IMR-90 (cell line): ENCODE measurements around the gene HAGHL. TPM values are rescaled to one million over a fixed set of nuclear protein-coding genes. Genes with fewer than 3 reads are reported as not detected.

Experiments
- ATAC-seq: fragments of 200-7000 bp; cut with Tn5 transposase; 2 replicates; pipeline ENCODE4 v1.9.1; 2020; ENCODE audit warnings: low read depth, mild to moderate bottlenecking, moderate library complexity
- BruUV-seq: library from RNA; stranded (reverse); fragments of 400-500 nt; replicated peaks from 2 replicates; lab custom pipeline; 2021; lab: Mats Ljungman, UMichigan
- CTCF ChIA-PET: fragments of 300-600 bp; formaldehyde crosslinking; extraction: SDS; loops from one replicate; lab custom pipeline; 2021; ENCODE audit warnings: antibody characterized with exemption; lab: Yijun Ruan, JAX
- POLR2A ChIA-PET: fragments of 300-600 bp; sonication (Branson Sonifier 250); formaldehyde crosslinking; loops from one replicate; lab custom pipeline; 2022; ENCODE audit warnings: antibody characterized with exemption; ENCODE audit not compliant: unreplicated experiment; lab: Charles Lee
- DNase-seq: peaks from one replicate; pipeline ENCODE4 v3.0.0; 2013
- H2AFZ ChIP-seq: replicated peaks from 2 replicates; pipeline ENCODE3; 2013; ENCODE audit warnings: low read length, mild to moderate bottlenecking; ENCODE audit not compliant: poor library complexity
- H2AK5ac ChIP-seq: 2 replicates; pipeline ENCODE4 v1.6.1; 2013; ENCODE audit warnings: low read depth, low read length, inconsistent platforms
- H2AK9ac ChIP-seq: replicated peaks from 2 replicates; pipeline ENCODE3; 2013; ENCODE audit warnings: mild to moderate bottlenecking, low read depth, low read length, moderate library complexity; ENCODE audit not compliant: poor library complexity
- H2BK120ac ChIP-seq: 2 replicates; pipeline ENCODE4 v1.6.1; 2013; ENCODE audit warnings: low read depth, low read length, inconsistent platforms
- H2BK15ac ChIP-seq: 3 replicates; pipeline ENCODE4 v1.6.1; 2013; ENCODE audit warnings: low read depth, low read length, inconsistent platforms
- H2BK20ac ChIP-seq: 2 replicates; pipeline ENCODE4 v1.6.1; 2013; ENCODE audit warnings: low read depth, mild to moderate bottlenecking, inconsistent platforms, low read length, moderate library complexity
- H2BK5ac ChIP-seq: 2 replicates; pipeline ENCODE4 v1.6.1; 2013; ENCODE audit warnings: mild to moderate bottlenecking, low read depth, low read length, inconsistent platforms; ENCODE audit not compliant: poor library complexity, severe bottlenecking
- H3K14ac ChIP-seq: replicated peaks from 2 replicates; pipeline ENCODE4 v1.6.1; 2013; ENCODE audit warnings: low read depth, low read length, inconsistent platforms
- H3K18ac ChIP-seq: 2 replicates; pipeline ENCODE4 v1.6.1; 2013; ENCODE audit warnings: low read depth, low read length, control low read depth
- H3K23ac ChIP-seq: 2 replicates; pipeline ENCODE4 v1.6.1; 2013; ENCODE audit warnings: low read depth, low read length, inconsistent platforms
- H3K27ac ChIP-seq: 2 replicates; pipeline ENCODE4 v1.5.1; 2013; ENCODE audit warnings: mild to moderate bottlenecking, control low read depth, low read length; ENCODE audit not compliant: insufficient read depth
- H3K27me3 ChIP-seq: 2 replicates; pipeline ENCODE4 v1.6.1; 2013; ENCODE audit warnings: low read length; ENCODE audit not compliant: control insufficient read depth, insufficient read depth
- H3K36me3 ChIP-seq: 2 replicates; pipeline ENCODE4 v1.6.1; 2013; ENCODE audit warnings: low read length, mixed read lengths; ENCODE audit not compliant: control insufficient read depth, insufficient read depth
- H3K4ac ChIP-seq: 2 replicates; pipeline ENCODE4 v1.6.1; 2013; ENCODE audit warnings: low read depth, low read length, inconsistent platforms
- H3K4me1 ChIP-seq: 2 replicates; pipeline ENCODE4 v1.6.1; 2013; ENCODE audit warnings: low read length, mixed read lengths; ENCODE audit not compliant: control insufficient read depth, insufficient read depth
- H3K4me2 ChIP-seq: 2 replicates; pipeline ENCODE4 v1.6.1; 2013; ENCODE audit warnings: low read depth, mild to moderate bottlenecking, control low read depth, low read length, moderate library complexity
- H3K4me3 ChIP-seq: 2 replicates; pipeline ENCODE4 v1.5.1; 2013; ENCODE audit warnings: low read depth, mild to moderate bottlenecking, control low read depth, low read length, moderate library complexity; ENCODE audit not compliant: insufficient read depth
- H3K56ac ChIP-seq: 2 replicates; pipeline ENCODE4 v1.6.1; 2013; ENCODE audit warnings: low read length, inconsistent platforms; ENCODE audit not compliant: insufficient read depth; ENCODE audit errors: extremely low read depth
- H3K79me1 ChIP-seq, 2 experiments: 2 replicates each; pipeline ENCODE4 v1.6.1; 2013; ENCODE audit warnings: low read length in 2 of 2, inconsistent platforms in 1 of 2, low read depth in 1 of 2
- H3K9ac ChIP-seq: 2 replicates; pipeline ENCODE4 v1.6.1; 2013; ENCODE audit warnings: low read depth, low read length, control low read depth
- H3K9me1 ChIP-seq: 2 replicates; pipeline ENCODE4 v1.6.1; 2013; ENCODE audit warnings: low read length, inconsistent platforms; ENCODE audit not compliant: insufficient read depth
- H3K9me3 ChIP-seq: 2 replicates; pipeline ENCODE4 v1.6.1; 2013; ENCODE audit warnings: low read length; ENCODE audit not compliant: control insufficient read depth, insufficient read depth
- H4K20me1 ChIP-seq: 2 replicates; pipeline ENCODE4 v1.6.1; 2013; ENCODE audit warnings: low read length, inconsistent platforms; ENCODE audit not compliant: insufficient read depth
- H4K5ac ChIP-seq: 2 replicates; pipeline ENCODE4 v1.6.1; 2013; ENCODE audit warnings: mild to moderate bottlenecking, low read depth, low read length, control low read depth
- H4K8ac ChIP-seq, 2 experiments: 2 replicates each; pipeline ENCODE4 v1.6.1; 2013; ENCODE audit warnings: low read depth in 2 of 2, low read length in 2 of 2, control low read depth in 1 of 2, inconsistent platforms in 1 of 2
- H4K91ac ChIP-seq: 2 replicates; pipeline ENCODE4 v1.6.1; 2013; ENCODE audit warnings: low read depth, low read length, inconsistent platforms; ENCODE audit not compliant: insufficient read depth
- FOS ChIP-seq: fragments of 150-350 bp; IDR thresholded peaks from 2 replicates; pipeline ENCODE4 v1.6.1; 2016; ENCODE audit warnings: low read depth, low read length
- SMC3 ChIP-seq: fragments of 150-350 bp; IDR thresholded peaks from 2 replicates; pipeline ENCODE4 v1.6.1; 2016; ENCODE audit warnings: low read depth, mild to moderate bottlenecking, antibody characterized with exemption, low read length, moderate library complexity
- WGBS, 2 experiments: methylation state at CpG; one replicate each; pipeline versions ENCODE4 v1.1.5 to v1.1.7; 2013; ENCODE audit warnings: missing lambda C conversion rate in 2 of 2; ENCODE audit not compliant: insufficient read length in 1 of 2; ENCODE audit errors: extremely low coverage in 2 of 2; 5-methylcytosine and 5-hydroxymethylcytosine counted together
- dilution Hi-C: fragments of 300-500 bp; cut with HindIII; formaldehyde crosslinking; loops from one replicate; pipeline ENCODE4 v1.14.3; 2018; ENCODE audit warnings: low sequenced_read_pairs; ENCODE audit not compliant: unreplicated experiment
- in situ Hi-C: fragments of 300-500 bp; cut with MboI; formaldehyde crosslinking; loops from 3 replicates; pipeline ENCODE4 v1.14.3; 2019; ENCODE audit warnings: low sequenced_read_pairs, inconsistent platforms, mixed read lengths
- intact Hi-C: fragments of 100-400 bp; cut with micrococcal nuclease; formaldehyde crosslinking; loops from 2 replicates; pipeline ENCODE4 v1.10.0; 2022
- polyA plus RNA-seq, 3 experiments: library from polyadenylated mRNA; depleted of rRNA; stranded (reverse); fragments of >200 nt; gene quantifications; 2 replicates each; pipeline ENCODE4 v1.2.3, GENCODE V29; 2012; ENCODE audit warnings: low replicate concordance in 1 of 3
- total RNA-seq: library from RNA; depleted of rRNA; stranded (reverse); fragments of >200 nt; gene quantifications from 2 replicates; pipeline ENCODE4 v1.2.3, GENCODE V29; 2012
- TF ChIP-seq, protein P1 (sequence below): fragments of 150-350 bp; IDR thresholded peaks from 2 replicates; pipeline ENCODE4 v1.6.1; 2017; ENCODE audit warnings: mild to moderate bottlenecking, antibody characterized with exemption, low read length, low read depth

The HAGHL gene
- total and polyA plus RNA-seq, 2 of the 4 experiments (the other 2 are of a cell fraction) = 3.0 to 12.5 TPM

DNA sequence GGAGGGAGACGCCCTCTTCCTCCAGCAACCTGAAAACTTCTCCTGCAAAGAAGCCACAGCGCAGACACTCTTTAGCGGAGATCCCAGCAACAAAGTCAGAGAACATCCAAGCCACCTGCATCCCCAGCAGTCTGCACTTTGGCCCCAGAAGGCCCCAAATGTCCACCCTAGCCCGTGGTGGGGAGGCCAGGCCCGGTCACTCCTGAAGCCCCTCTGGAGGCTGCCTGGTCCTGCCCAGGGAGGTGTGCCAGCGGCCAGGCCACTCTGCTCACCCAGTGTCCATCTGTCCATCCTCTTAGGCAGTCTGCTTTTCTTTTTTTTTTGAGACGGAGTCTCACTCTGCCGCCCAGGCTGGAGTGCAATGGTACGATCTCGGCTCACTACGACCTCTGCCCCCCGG lies 5.4 kb downstream of the HAGHL start (continued):
- TF ChIP-seq, protein P1, sequence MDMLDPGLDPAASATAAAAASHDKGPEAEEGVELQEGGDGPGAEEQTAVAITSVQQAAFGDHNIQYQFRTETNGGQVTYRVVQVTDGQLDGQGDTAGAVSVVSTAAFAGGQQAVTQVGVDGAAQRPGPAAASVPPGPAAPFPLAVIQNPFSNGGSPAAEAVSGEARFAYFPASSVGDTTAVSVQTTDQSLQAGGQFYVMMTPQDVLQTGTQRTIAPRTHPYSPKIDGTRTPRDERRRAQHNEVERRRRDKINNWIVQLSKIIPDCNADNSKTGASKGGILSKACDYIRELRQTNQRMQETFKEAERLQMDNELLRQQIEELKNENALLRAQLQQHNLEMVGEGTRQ = no peak

DNA sequence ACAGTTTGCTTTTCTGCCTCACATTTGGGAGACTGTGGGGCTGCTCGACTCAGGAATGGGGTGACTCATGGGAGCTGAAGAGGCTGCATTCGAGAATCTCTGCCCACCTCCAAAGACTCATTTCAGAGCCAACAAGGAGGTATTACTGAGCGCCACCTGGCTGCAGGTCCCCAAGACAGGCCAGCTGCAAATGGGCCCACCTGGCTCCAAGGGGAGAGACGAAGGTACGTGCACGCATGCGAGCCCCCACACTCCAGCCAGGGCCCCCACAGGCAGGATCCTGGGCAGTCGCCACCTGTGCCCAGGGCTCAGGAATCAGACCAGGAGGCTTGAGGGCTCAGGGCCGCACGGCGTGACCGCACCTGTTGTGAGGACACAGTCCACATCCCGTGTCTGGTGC lies 6.0 kb downstream of the HAGHL start:
- ATAC-seq (no peak), DNase-seq (peak; percentile 21)
- Histone ChIP-seq H3K18ac (no peak overlapping the region), H2AK5ac (no peak overlapping the region), H3K4me1 (peaks cover 3% of the 10 kb centered on the region), H3K9me1 (no peaks in the 10 kb centered on the region), H2AK9ac (peak overlapping the region; percentile 42), H2AFZ (no peak overlapping the region), H3K27ac (no peak overlapping the region), H4K5ac (no peak overlapping the region), H2BK5ac (no peak overlapping the region), H3K9me3 (no peaks in the 10 kb centered on the region), H3K4me3 (no peak overlapping the region), H3K9ac (no peak overlapping the region), H3K14ac (no peak overlapping the region), H2BK120ac (no peak overlapping the region), H2BK15ac (no peak overlapping the region), H3K4me2 (no peak overlapping the region), H3K4ac (no peak overlapping the region), H2BK20ac (no peak overlapping the region), H3K23ac (no peak overlapping the region), H4K91ac (no peak overlapping the region), H3K79me1 (peaks cover 0 to 4% of the 10 kb centered on the region in 2 experiments; a peak in 1 of 4 replicates), H3K27me3 (no peaks in the 10 kb centered on the region), H3K56ac (no peak overlapping the region), H3K36me3 (peaks cover 48% of the 10 kb centered on the region), H4K8ac (no peak overlapping the region), H4K20me1 (peaks cover 4% of the 10 kb centered on the region)
- ChIA-PET POLR2A (no interaction called here), CTCF (no interaction called here)
- in situ Hi-C loops = no loop called here
- 93% methylated on average over 5 of the region's 13 CpGs; no CpG with 5 or more reads in 1 of the 2 experiments for WGBS, 2 experiments
- intact Hi-C loops = no loop called here
- dilution Hi-C loops = no loop called here
- 0 out of 2 replicates have a peak, but pooled peaks have one; percentile 9 for TF ChIP-seq SMC3
- TF ChIP-seq FOS = no peak
- BruUV-seq = no TSS peak
